ENCODE measurements around the gene ERC2.

Gene ERC2

GRCh38 chr3:56123487-56123886 lies 344.8 kb downstream of the ERC2 start:
- no peak for DNase-seq (ENCODE audit: low read depth)
- H3K4me3 ChIP-seq (ENCODE audit: control insufficient read depth, low read depth, low read length) = no peak overlapping the region
- TF ChIP-seq CTCF (IDR thresholded peaks at IDR 0.05; ENCODE audit: control insufficient read depth, insufficient read depth, low read depth, low read length, missing control alignments) = no peak

GRCh38 chr3:56122911-56123310 lies 345.4 kb downstream of the ERC2 start:
- DNase-seq (ENCODE audit: low read depth) = no peak
- no peak overlapping the region for H3K4me3 ChIP-seq (ENCODE audit: control insufficient read depth, low read depth, low read length)
- no peak for TF ChIP-seq CTCF (IDR thresholded peaks at IDR 0.05; ENCODE audit: control insufficient read depth, insufficient read depth, low read depth, low read length, missing control alignments)

- no peak overlapping the region for H3K4me3 ChIP-seq (ENCODE audit: control insufficient read depth, low read depth, low read length)
- TF ChIP-seq CTCF (IDR thresholded peaks at IDR 0.05; ENCODE audit: control insufficient read depth, insufficient read depth, low read depth, low read length, missing control alignments) = no peak
- DNase-seq (ENCODE audit: low read depth) = no peak
Measured at GRCh38 chr3:56121716-56122115, 346.6 kb downstream of the ERC2 start.

GRCh38 chr3:56119575-56120349 lies 348.5 kb downstream of the ERC2 start:
- peak; percentile 71 for DNase-seq (ENCODE audit: low read depth)

GRCh38 chr3:56118968-56119367 lies 349.3 kb downstream of the ERC2 start:
- DNase-seq (ENCODE audit: low read depth) = no peak
- TF ChIP-seq CTCF (IDR thresholded peaks at IDR 0.05; ENCODE audit: control insufficient read depth, insufficient read depth, low read depth, low read length, missing control alignments) = no peak
- H3K4me3 ChIP-seq (ENCODE audit: control insufficient read depth, low read depth, low read length) = no peak overlapping the region

More at GRCh38 chr3:56119575-56120349, 348.5 kb downstream of the ERC2 start:
- no peak for TF ChIP-seq CTCF (IDR thresholded peaks at IDR 0.05; ENCODE audit: control insufficient read depth, insufficient read depth, low read depth, low read length, missing control alignments)
- H3K4me3 ChIP-seq (ENCODE audit: control insufficient read depth, low read depth, low read length) = no peak overlapping the region

- H3K4me3 ChIP-seq (ENCODE audit: control insufficient read depth, low read depth, low read length) = no peak overlapping the region
- no peak for TF ChIP-seq CTCF (IDR thresholded peaks at IDR 0.05; ENCODE audit: control insufficient read depth, insufficient read depth, low read depth, low read length, missing control alignments)
- DNase-seq (ENCODE audit: low read depth) = no peak
Measured at GRCh38 chr3:56115698-56116097, 352.6 kb downstream of the ERC2 start.

Data from AG09309 (cell line).